Right lobe of liver (tissue), 4 donors: ENCODE results near the gene SLC24A3.

Source experiments
- CTCF ChIP-seq, 4 donors: fragments of 200-600 bp in 3 of 4; fragments of 450-650 bp in 1 of 4; IDR thresholded peaks; one replicate each; pipeline versions ENCODE4 v1.5.1 to v1.8.0; 2016 to 2022; ENCODE audit warnings: antibody characterized with exemption in 4 of 4, mild to moderate bottlenecking in 2 of 4
- POLR2A ChIP-seq: fragments of 450-650 bp; IDR thresholded peaks from one replicate; pipeline ENCODE4 v1.6.1; 2017; ENCODE audit warnings: antibody characterized with exemption, mild to moderate bottlenecking
- donor health status: DM: no; HTN: no; CAD: no.
- donor health status: DM: no; HTN: no; CAD: no.
- donor health status: DM: no; HTN: yes; CAD: no.

DNA sequence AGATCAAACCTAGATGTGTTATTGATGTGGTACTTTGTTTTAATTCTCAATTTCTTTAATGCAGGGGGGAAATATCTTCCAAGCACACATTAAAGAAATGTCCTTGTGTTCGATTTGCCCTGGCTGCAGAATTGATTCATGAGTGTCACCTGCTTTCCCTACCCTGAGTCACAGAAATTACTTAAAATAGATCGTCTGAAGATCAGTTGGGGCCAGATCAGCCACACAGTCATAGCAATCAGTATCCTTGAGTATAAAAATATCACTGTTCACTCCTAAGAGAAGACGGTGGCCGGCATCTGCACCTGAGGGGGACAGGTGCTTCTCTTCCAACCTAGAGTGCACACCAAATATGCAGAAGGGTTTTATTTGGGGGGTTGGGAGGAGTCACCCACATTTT, 430.4 kb downstream of the SLC24A3 start:
- TF ChIP-seq POLR2A (no peak), CTCF (IDR thresholded peaks at IDR 0.05) (no peak)
